CD14-positive monocyte (primary cell): ENCODE results near the gene SMAD3. TPM values are rescaled to one million over a fixed set of nuclear protein-coding genes. Genes with fewer than 3 reads are reported as not detected.

Source experiments
- DNase-seq, 3 donors: peaks; one replicate each; pipeline ENCODE4 v3.0.0-alpha.2; 2011 to 2022
- H2AFZ ChIP-seq: 2 replicates; pipeline ENCODE4 v1.6.0; 2012; ENCODE audit warnings: mild to moderate bottlenecking, low read depth, low read length, inconsistent platforms; ENCODE audit not compliant: insufficient read depth, poor library complexity, severe bottlenecking
- H3K27ac ChIP-seq, 2 donors: 1 replicate in 1 of 2; 2 replicates in 1 of 2; pipeline ENCODE4 v1.5.1; 2012 to 2013; ENCODE audit warnings: low read length in 2 of 2, control low read depth in 1 of 2, inconsistent platforms in 1 of 2, low read depth in 1 of 2, mild to moderate bottlenecking in 1 of 2
- H3K27me3 ChIP-seq, 2 donors: one replicate each; pipeline versions ENCODE4 v1.6.0 to v1.6.1; 2011 to 2013; ENCODE audit warnings: low read length in 2 of 2; ENCODE audit not compliant: control insufficient read depth in 2 of 2, insufficient read depth in 2 of 2
- H3K36me3 ChIP-seq, 2 donors: replicated peaks in 1 of 2; 1 replicate in 1 of 2; 2 replicates in 1 of 2; pipeline versions ENCODE4 v1.5.1 to v1.6.1; 2012 to 2013; ENCODE audit warnings: low read length in 2 of 2, control low read depth in 1 of 2, inconsistent platforms in 1 of 2, mild to moderate bottlenecking in 1 of 2; ENCODE audit not compliant: insufficient read depth in 2 of 2, control insufficient read depth in 1 of 2
- H3K4me1 ChIP-seq, 2 donors: 1 replicate in 1 of 2; 2 replicates in 1 of 2; pipeline versions ENCODE4 v1.5.1 to v1.6.1; 2012 to 2013; ENCODE audit warnings: low read length in 2 of 2, control low read depth in 1 of 2, inconsistent platforms in 1 of 2, mild to moderate bottlenecking in 1 of 2, moderate library complexity in 1 of 2; ENCODE audit not compliant: insufficient read depth in 2 of 2, control insufficient read depth in 1 of 2
- H3K4me2 ChIP-seq: replicated peaks from 2 replicates; pipeline ENCODE3; 2012; ENCODE audit warnings: low read length, moderate library complexity, mild to moderate bottlenecking; ENCODE audit not compliant: poor library complexity, severe bottlenecking; ENCODE audit errors: extremely low read depth
- H3K4me3 ChIP-seq, 3 experiments: fragments of 200-600 bp in 1 of 3; sonication (generic) in 1 of 3; replicated peaks in 1 of 3; 1 replicate in 2 of 3; 2 replicates in 1 of 3; pipeline ENCODE4 v1.5.1; 2011 to 2013; ENCODE audit warnings: low read length in 3 of 3, mild to moderate bottlenecking in 3 of 3, control low read depth in 2 of 3, low read depth in 2 of 3, inconsistent platforms in 1 of 3, moderate library complexity in 1 of 3
- H3K79me2 ChIP-seq: 2 replicates; pipeline ENCODE4 v1.6.0; 2012; ENCODE audit warnings: mild to moderate bottlenecking, control low read depth, inconsistent platforms, low read length, moderate library complexity; ENCODE audit not compliant: insufficient read depth
- H3K9ac ChIP-seq: 2 replicates; pipeline ENCODE4 v1.6.0; 2017; ENCODE audit warnings: low read length, mild to moderate bottlenecking; ENCODE audit not compliant: insufficient read depth, poor library complexity, severe bottlenecking
- H3K9me3 ChIP-seq, 2 donors: replicated peaks in 1 of 2; 1 replicate in 1 of 2; 2 replicates in 1 of 2; pipeline versions ENCODE4 v1.5.1 to v1.6.1; 2012 to 2013; ENCODE audit warnings: low read length in 2 of 2, control low read depth in 1 of 2; ENCODE audit not compliant: control insufficient read depth in 1 of 2, insufficient read depth in 1 of 2
- H4K20me1 ChIP-seq: 2 replicates; pipeline ENCODE4 v1.6.0; 2012; ENCODE audit warnings: mild to moderate bottlenecking, low read length, control low read depth, moderate library complexity; ENCODE audit not compliant: insufficient read depth
- H3K27ac Mint-ChIP-seq, 7 donors: one replicate each; pipeline ENCODE4 v1.8.0; 2020; ENCODE audit warnings: mild to moderate bottlenecking in 7 of 7, mixed read lengths in 7 of 7, moderate library complexity in 6 of 7, inconsistent platforms in 2 of 7
- H3K27me3 Mint-ChIP-seq, 3 donors: one replicate each; pipeline ENCODE4 v1.8.0; 2021 to 2022; ENCODE audit warnings: low read depth in 3 of 3, mild to moderate bottlenecking in 3 of 3, mixed read lengths in 3 of 3, moderate library complexity in 3 of 3, inconsistent platforms in 1 of 3
- H3K36me3 Mint-ChIP-seq, 2 donors: one replicate each; pipeline ENCODE4 v1.8.0; 2020; ENCODE audit warnings: mixed read lengths in 2 of 2, inconsistent platforms in 1 of 2, mild to moderate bottlenecking in 1 of 2
- H3K4me1 Mint-ChIP-seq: one replicate; pipeline ENCODE4 v1.8.0; 2020; ENCODE audit warnings: mild to moderate bottlenecking, mixed read lengths
- H3K4me3 Mint-ChIP-seq, 2 donors: one replicate each; pipeline ENCODE4 v1.8.0; 2020; ENCODE audit warnings: mild to moderate bottlenecking in 2 of 2, mixed read lengths in 2 of 2, moderate library complexity in 1 of 2
- H3K9me3 Mint-ChIP-seq, 7 donors: one replicate each; pipeline ENCODE4 v1.8.0; 2020 to 2022; ENCODE audit warnings: mixed read lengths in 7 of 7, mild to moderate bottlenecking in 6 of 7, moderate library complexity in 6 of 7, inconsistent platforms in 2 of 7
- CTCF ChIP-seq: fragments of 200-600 bp; IDR thresholded peaks from one replicate; pipeline ENCODE4 v1.8.0; 2022; ENCODE audit warnings: antibody characterized with exemption, mild to moderate bottlenecking
- WGBS: methylation state at CpG from one replicate; pipeline ENCODE4 v1.1.5; 2013; ENCODE audit warnings: missing lambda C conversion rate; ENCODE audit not compliant: insufficient coverage; 5-methylcytosine and 5-hydroxymethylcytosine counted together
- intact Hi-C, 2 donors: fragments of 100-400 bp; cut with micrococcal nuclease; formaldehyde crosslinking; loops; one replicate each; pipeline versions ENCODE4 v1.15.0 to v1.15.1; 2023
- polyA plus RNA-seq, 3 donors: library from polyadenylated mRNA; depleted of rRNA in 1 of 3; unstranded in 2 of 3; stranded (reverse) in 1 of 3; fragments of 300-500 nt in 2 of 3; fragments of >200 nt in 1 of 3; fragmentation: Illumina TruSeq in 2 of 3; gene quantifications; 1 replicate in 2 of 3; 2 replicates in 1 of 3; pipeline ENCODE4 v1.2.3, GENCODE V29; 2012 to 2021

The SMAD3 gene
- polyA plus RNA-seq, 3 donors, result 4.4 to 41.7 (median 5.4) TPM

- H4K20me1 ChIP-seq, result no peaks in the 10 kb centered on the region
- H3K9me3 ChIP-seq, result no peaks in the 10 kb centered on the region
- H3K4me3 ChIP-seq, result no peak overlapping the region
- Mint-ChIP-seq H3K27me3 (peaks cover 0 to 3% (median 0%) of the 10 kb centered on the region in 3 donors), H3K4me3 (no peak overlapping the region), H3K4me1 (peaks cover 71% of the 10 kb centered on the region), H3K9me3 (peaks cover 0 to 3% (median 0%) of the 10 kb centered on the region in 7 donors), H3K27ac (peak overlapping the region in 6 of 7 donors; percentile 45 to 97 (median 80)), H3K36me3 (peaks cover 52 to 55% of the 10 kb centered on the region in 2 donors)
- H3K27me3 ChIP-seq, result no peaks in the 10 kb centered on the region
- no peak overlapping the region for H3K4me2 ChIP-seq
- H3K4me1 ChIP-seq, result peaks cover 39 to 51% of the 10 kb centered on the region in 2 donors
- no peak for DNase-seq
- peak overlapping the region in 1 of 2 donors; percentile 27 for H3K27ac ChIP-seq
- peaks cover 81% of the 10 kb centered on the region for H3K79me2 ChIP-seq
- TF ChIP-seq CTCF, result no peak
- peaks cover 0 to 12% of the 10 kb centered on the region in 2 donors for H3K36me3 ChIP-seq
- WGBS, result 84% methylated on average over 8 of the region's 13 CpGs
- H2AFZ ChIP-seq, result no peak overlapping the region
- intact Hi-C loops, result loop anchor here in 1 of 2 donors (5.0 kb wide), 1 partner anchor 43 kb away; no protein-coding TSS in a partner anchor
- no peak overlapping the region for H3K9ac ChIP-seq
Observed at GRCh38 chr15:67124911-67125588, 59.6 kb downstream of the SMAD3 start.

GRCh38 chr15:67125589-67126502 lies 60.4 kb downstream of the SMAD3 start:
- Histone ChIP-seq H3K27ac (peak overlapping the region in 1 of 2 donors; percentile 27), H2AFZ (no peak overlapping the region), H3K9ac (no peak overlapping the region), H3K9me3 (no peaks in the 10 kb centered on the region), H3K36me3 (peaks cover 0 to 16% of the 10 kb centered on the region in 2 donors), H3K27me3 (no peaks in the 10 kb centered on the region), H3K79me2 (peaks cover 83% of the 10 kb centered on the region), H3K4me1 (peaks cover 31 to 43% of the 10 kb centered on the region in 2 donors), H3K4me3 (no peak overlapping the region), H3K4me2 (no peak overlapping the region), H4K20me1 (no peaks in the 10 kb centered on the region)
- Mint-ChIP-seq H3K27ac (peak overlapping the region in 5 of 7 donors; percentile 72 to 97 (median 81)), H3K9me3 (peaks cover 0 to 3% (median 0%) of the 10 kb centered on the region in 7 donors), H3K4me1 (peaks cover 63% of the 10 kb centered on the region), H3K27me3 (peaks cover 0 to 3% (median 0%) of the 10 kb centered on the region in 3 donors), H3K4me3 (no peak overlapping the region), H3K36me3 (peaks cover 60% of the 10 kb centered on the region in 2 donors)
- DNase-seq, result peak in 1 of 3 donors; percentile 59
- no peak for TF ChIP-seq CTCF
- intact Hi-C loops, result no loop called here
- WGBS, result 56% methylated on average over 12 of the region's 20 CpGs
